Raji (cell line): Measurements from ENCODE around the gene DLX2.

Experiments
- POLR2A ChIP-seq: IDR thresholded peaks from 2 replicates; pipeline ENCODE4 v1.6.1; 2011; ENCODE audit warnings: low read depth, low read length, control low read depth; ENCODE audit not compliant: insufficient read depth

The DLX2 gene

DNA sequence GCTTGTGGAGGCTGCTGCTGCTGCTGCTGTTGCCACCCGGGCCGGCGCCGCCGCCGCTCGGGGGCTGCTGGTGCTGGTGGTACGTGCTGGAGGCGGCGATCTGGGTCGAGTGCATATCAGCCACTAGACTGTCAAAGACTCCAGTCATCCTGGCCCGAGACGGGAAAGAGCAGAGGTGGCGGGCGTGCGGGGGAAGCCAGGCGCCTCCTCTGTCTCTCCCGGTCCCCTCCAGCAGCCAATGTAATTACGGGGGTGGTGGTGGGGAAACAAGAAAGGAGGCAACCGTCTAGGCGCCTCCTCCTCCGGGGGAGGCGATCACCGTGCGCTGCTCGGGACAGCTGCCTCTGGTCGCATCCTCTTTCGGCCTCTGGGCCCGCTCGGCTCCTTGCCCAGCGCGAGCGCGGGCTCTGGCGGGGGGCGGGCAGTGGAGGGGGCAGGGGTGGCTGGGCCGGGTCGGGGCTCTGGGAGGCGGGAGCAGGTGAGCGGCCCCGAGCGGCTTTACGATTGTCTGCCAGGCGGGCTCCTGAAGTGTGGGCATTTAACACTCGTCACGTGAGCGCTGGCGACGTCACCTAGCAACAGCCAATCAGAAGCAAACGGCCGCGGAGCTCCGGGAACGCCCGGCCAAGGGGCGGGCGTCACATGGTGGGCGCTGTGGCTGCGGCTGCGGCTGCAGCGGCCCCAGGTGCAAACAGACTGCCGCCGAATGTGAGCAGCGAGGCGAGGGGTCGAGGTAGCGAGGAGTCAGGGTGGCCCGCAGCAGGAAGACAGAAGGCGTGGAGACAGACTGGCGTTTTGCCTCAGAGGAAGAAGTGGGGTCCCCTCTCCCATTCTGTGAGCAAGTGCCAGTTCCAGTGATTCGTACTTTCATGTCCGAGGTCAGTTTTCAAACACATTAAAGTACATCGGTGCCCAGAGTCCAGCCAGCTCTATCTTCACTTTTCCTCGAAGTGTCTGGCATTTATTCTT lies at the start of gene DLX2:
Gene DLX2, minus strand, starts transcription at position 510 of the 969 bp plus-strand sequence. Its CDS starts 362 bp downstream, at position 148.
- TF ChIP-seq POLR2A = no peak; the same call in none of the 2 replicates

DNA sequence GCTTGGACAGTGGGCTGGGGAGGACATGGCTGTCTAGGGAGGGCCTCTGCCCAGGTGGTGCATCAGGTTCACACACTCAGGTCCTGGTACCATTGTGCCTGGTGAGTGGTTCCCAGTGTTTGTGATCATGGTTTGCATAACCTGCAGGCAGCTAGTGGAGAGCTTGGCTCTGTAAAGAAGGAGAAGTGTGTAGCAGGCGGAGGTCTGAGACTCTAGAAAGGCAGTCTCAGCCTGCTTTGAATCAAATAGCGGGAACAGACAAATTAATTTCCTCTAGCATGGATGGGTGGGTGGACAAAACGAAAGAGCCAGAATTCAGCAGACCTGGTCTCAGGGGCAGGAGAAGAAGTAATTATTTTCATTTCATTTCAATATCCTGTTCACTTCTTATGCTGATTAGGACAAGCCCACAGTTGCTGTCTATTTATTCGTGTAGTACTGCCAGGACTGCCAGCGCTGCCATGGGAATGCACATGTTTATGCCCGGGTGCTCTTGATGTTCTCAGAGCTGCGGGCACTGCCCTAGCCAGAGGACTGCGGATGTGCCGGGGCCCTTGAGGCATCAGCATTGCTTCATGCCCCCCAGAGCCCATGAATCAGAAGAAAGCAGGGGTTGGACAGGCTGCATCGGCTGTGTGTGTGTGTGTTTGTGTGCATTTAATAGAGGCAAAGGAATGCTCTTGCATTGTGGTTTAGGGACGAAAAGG lies 45.4 kb upstream of the DLX2 start:
- no peak for TF ChIP-seq POLR2A

DNA sequence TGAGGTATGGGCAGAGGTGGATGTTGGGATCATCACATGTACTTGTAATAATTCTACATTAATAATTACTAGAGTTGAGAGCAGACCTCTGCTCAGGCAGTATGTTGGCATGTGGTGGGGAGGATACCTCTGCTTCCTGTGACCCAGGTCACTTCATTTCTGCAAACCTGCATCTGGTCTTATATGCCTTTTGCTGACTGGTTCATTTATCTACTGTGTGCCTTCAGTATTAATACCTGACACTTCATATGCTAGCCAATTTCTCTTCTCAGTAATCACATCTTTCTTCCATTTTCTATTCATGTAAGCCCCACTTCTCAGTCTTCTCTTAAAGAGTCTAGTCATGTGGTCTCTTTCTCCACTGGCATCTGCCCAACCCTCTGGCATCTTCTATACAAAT lies 41.1 kb upstream of the DLX2 start:
- TF ChIP-seq POLR2A = no peak

DNA sequence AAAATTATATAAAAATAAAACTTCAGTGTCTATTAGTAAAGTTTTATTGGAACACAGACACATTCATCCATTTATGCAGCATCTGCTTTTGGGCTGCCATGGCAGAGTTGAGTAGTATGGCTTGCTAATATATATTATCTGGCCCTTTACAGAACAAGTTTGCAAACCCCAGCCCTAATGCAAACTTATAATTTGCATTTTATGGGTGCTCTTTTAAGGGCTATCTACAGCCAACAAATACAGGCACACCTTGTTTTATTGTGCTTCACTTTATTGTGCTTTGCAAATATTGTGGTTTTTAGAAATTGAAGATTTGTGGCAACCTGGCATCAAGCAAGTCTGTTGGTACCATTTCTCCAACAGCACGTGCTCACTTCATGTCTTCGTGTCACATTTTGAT lies 35.2 kb upstream of the DLX2 start:
- TF ChIP-seq POLR2A = no peak

DNA sequence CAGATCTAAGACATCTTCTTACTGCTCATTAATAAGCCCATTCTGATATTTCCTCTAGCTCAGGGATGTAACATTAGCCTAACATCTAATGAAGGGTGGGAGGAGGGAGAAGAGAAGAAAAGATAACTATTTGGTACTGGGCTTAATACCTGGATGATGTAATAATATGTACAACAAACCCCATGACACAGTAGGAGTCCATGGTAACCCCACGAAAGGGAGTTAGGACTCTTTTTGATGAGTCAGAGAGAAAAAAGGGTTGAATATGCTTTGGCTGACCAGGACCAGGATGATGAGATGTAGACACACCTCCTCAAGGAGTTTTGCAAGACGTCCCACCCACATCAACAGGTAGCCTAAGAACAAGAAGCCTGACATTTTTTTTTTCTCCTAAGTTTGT lies 34.4 kb upstream of the DLX2 start:
- no peak for TF ChIP-seq POLR2A

DNA sequence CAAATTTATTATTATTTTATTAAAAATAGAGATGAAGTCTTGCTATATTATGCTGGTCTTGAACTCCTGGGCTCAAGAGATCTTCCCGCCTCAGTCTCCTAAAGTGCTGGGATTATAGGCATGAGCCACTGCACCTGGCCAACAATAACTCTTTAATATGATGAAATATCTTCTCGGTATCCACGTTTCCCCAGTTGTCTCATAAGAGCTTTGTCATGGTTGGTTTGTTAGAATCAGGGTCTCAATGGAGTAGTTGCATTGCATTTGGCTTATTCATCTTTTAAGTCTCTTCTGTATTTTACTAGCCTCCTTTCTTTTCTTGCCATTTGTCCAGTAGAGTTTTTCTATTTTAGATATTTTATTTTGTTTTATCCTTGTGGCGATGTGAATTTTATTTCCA lies 32.7 kb upstream of the DLX2 start:
- TF ChIP-seq POLR2A = no peak

DNA sequence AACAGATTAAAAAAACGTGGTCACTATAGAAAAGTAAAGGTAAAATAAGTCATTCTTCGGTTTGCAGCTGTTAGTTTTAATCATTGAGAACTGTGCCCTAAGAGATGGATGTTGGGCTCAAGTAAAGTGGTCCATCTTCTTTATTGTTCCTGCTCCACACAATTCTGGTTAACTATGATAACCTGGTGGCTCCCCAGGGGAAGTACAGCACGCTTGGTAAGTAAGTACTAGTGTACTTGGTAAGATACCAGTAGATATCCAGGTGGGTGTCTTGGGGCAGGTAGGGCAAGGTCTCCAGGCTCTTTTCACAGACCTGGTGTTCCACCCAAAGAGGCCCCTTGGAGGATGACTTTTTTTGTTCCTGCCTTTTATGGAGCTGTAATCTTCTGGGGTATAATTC lies 31.6 kb upstream of the DLX2 start:
- TF ChIP-seq POLR2A = no peak

DNA sequence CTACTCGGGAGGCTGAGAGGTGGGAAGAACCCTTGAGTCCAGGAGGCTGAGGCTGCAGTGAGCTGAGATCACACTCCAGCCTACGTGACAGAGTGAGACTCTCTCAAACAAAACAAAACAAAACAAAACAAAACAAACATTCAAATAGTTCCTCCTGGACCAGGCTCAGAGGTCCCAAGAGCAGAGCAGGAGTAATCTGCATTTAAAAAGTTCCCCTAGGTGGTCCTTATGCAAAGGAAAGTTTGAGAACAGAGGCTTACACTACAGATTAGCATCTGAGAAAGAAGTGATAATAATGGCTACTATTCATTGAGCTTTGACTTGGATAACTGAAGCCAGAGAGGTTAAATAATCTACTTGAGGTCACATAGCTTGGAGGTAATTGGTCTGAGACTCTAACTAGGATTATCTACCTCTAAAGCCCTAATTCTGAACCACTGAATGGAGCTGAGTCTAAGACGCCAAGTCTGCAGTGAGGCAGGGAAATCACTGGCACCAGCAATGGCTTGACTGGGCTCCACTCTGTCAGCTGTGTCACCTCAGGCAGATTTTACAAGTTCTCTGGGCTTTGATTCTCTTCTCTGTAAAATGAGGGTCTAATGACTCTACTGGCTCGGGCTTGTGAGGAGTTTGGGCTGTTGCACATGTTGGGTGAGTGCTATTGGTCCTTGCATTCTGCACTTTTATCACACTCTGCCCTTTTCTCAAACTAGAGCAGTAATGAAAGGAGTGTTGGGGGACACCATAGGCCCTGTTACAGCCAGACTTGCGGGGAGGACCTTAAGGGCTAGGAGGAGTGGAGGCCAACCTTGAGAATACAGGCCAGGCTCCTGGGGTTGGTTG lies 29.2 kb upstream of the DLX2 start:
- TF ChIP-seq POLR2A = no peak

DNA sequence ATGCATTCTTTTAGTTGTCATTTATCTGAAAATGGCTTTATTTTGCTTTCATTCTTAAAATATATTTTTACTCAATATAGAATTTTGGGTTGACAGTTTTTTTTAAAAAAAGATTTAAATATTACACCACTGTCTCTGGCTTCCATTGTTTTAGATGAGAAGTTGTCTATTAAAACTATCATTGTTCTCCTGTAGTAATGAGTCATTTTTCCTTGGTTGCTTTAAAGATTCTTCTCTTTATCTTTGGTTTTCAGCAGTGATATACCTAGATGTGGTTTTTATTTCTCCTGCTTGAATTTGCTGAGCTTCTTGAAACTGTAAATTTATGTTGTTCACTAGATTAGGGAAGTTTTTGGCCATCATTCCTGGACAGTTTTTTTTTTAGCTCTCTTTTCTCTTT lies 26.7 kb upstream of the DLX2 start:
- TF ChIP-seq POLR2A = no peak

DNA sequence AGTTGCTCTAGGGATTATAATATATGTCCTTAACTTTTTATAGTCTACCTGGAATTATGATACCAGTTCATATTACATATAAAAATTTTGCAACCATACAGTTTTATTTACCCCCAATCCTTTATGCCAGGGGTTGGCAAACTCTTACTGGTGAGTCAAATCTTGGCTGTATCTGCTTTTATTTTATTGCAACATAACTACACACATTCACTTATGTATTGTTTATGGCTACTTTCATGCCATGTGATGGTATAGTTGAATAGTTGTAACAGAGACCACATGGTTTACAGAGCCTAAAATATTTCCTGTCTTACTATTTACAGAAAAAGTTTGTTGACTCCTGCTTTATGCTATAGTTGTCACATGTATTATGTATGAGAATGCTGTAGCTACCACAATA lies 25.8 kb upstream of the DLX2 start:
- TF ChIP-seq POLR2A = no peak

DNA sequence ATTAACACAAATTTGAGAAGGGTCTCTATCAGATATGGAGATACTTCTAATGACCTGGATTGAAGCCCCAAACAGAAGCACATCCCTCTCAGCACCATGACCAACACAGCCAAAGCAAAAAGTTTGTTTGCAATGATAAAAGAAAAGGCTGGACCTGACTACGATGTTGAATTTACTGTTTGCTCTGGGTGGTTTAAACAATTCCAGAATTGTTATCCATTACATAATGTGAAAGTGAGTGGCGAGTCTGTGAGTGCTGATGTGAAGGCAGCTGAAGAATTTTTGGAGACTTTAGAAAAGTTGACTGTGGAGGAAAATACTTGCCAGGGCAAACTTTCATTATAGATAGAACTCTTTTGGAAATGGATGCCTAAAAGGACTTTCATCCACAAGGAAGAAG lies 17.4 kb upstream of the DLX2 start:
- TF ChIP-seq POLR2A = no peak

DNA sequence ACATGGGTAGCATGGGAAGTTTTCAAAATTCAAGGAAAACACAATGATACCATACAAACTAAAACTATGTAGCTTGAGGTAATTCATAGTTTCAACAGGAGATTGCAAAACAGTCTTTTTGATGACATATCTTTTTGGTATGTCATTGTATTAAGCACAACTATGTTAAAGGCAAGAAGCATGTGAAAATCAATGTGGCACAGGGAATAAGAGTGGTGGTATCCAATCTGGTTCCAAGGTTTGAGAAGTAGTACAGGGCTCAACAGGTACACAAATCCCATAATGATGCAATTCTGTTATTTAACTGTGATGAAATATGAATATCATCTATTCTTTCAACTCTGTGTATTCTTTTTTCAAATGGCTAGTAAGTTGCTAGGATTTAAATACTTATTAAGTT lies 16.4 kb upstream of the DLX2 start:
- no peak for TF ChIP-seq POLR2A

DNA sequence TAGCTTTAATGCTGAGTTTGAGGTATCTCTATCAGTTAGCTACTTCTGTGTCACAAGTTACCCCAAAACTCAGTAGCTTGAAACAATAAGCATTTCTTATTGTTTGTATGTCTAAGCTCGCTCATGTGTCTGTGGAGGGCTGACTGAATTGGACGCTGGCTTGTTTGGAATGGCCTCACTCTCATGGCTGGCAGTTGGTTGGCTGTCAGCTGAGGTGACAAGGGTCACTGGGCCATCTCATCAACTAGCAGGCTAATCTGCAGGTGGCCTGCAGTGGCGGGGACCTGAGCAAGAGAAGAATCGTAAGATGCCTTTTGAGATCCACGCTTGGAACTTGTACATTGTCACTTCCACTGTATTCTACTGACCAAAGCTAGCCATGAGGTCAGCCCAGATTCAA lies 13.4 kb upstream of the DLX2 start:
- no peak for TF ChIP-seq POLR2A

DNA sequence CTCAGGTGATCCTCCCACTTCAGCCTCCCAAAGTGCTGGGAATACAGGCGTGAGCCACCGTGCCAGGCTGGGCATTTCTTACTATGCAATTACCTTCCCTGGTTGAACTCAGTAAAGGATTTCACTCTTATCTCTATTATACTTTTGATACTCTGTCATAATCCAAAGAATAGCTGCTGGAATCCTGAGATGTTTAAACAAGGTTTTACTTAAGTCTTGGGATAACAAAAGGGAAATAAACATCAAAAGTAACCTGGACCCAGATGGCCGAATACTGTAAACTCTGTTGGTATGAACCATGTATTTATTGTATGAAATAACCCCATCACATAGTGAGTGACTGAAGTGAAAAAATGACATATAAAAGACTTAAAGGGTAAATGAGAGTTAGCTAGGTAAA lies 11.9 kb upstream of the DLX2 start:
- TF ChIP-seq POLR2A = no peak

DNA sequence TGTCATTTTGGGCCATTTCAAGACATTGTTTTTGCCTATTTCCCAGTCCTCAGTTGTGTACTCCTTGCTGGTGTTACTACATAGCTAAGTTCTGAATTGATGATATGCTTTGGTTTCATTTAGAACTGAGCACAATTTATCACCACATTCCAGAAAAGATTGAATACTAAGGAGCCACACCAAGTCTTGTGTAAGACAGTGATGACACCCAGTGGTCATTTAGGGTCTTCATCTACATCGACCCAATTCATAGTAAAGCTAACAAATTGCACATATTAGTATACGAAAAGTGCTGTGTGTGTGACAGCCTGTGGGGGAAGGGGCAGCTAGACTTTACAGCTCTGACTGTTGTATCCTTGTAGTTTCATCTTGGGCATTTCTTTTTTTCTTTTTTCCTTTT lies 10.9 kb upstream of the DLX2 start:
- no peak for TF ChIP-seq POLR2A
